ENCODE measurements around the gene KDM4F.

DNA sequence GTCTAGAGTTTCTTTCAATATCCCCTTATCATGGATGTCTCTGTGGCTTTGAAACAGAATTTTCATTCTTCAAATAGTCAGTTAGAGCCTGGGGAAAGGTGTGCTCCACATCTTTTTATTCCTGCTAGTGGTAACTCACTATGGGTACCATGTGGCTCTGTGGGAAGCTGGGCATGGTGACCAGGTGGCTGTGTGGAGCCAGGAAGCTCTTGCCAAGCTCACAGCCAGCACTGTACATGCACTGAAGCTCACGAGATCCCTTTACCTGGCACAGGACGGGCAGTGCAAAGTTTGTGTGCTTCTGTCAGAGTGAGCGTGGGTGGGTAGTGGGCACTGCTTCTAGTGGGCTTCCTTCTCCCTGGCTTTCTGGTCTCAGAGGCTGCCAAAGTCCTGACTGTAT, 6.3 kb upstream of the KDM4F start:
- TF ChIP-seq, protein P1, sequence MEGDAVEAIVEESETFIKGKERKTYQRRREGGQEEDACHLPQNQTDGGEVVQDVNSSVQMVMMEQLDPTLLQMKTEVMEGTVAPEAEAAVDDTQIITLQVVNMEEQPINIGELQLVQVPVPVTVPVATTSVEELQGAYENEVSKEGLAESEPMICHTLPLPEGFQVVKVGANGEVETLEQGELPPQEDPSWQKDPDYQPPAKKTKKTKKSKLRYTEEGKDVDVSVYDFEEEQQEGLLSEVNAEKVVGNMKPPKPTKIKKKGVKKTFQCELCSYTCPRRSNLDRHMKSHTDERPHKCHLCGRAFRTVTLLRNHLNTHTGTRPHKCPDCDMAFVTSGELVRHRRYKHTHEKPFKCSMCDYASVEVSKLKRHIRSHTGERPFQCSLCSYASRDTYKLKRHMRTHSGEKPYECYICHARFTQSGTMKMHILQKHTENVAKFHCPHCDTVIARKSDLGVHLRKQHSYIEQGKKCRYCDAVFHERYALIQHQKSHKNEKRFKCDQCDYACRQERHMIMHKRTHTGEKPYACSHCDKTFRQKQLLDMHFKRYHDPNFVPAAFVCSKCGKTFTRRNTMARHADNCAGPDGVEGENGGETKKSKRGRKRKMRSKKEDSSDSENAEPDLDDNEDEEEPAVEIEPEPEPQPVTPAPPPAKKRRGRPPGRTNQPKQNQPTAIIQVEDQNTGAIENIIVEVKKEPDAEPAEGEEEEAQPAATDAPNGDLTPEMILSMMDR (IDR thresholded peaks at IDR 0.05) = no peak
- no peak for TF ChIP-seq POLR2A (IDR thresholded peaks at IDR 0.05)
